Esophagus squamous epithelium (tissue), 4 donors: ENCODE results near the gene ARID3B.

Experiments
- CTCF ChIP-seq, 6 experiments: fragments of 450-650 bp in 4 of 6; fragments of 200-600 bp in 2 of 6; sonication (generic) in 2 of 6; IDR thresholded peaks; one replicate each; pipeline ENCODE4 v1.5.1; 2016 to 2019; ENCODE audit warnings: antibody characterized with exemption in 6 of 6, mild to moderate bottlenecking in 4 of 6, moderate library complexity in 4 of 6
- POLR2A ChIP-seq, 4 donors: fragments of 450-650 bp; IDR thresholded peaks; one replicate each; pipeline ENCODE4 v1.6.1; 2017; ENCODE audit warnings: antibody characterized with exemption in 4 of 4, mild to moderate bottlenecking in 4 of 4, moderate library complexity in 3 of 4

GRCh38 chr15:74540161-74540760 is 759 bp upstream of the ARID3B start:
- TF ChIP-seq POLR2A (IDR thresholded peaks at IDR 0.05), result no peak
- TF ChIP-seq CTCF (IDR thresholded peaks at IDR 0.05), result no peak
